Stimulated activated CD4-positive, alpha-beta T cell treated with anti-CD3 and anti-CD28 coated beads, Interleukin-1b, Interleukin-23, amount 100 ng/mL, for 24 hours (primary cell): Measurements from ENCODE around the gene CEND1.

Source experiments
- DNase-seq, 4 experiments: peaks; one replicate each; pipeline ENCODE4 v3.0.0-alpha.2; 2020; ENCODE audit warnings: low read depth in 4 of 4, low spot score in 1 of 4

Gene CEND1

DNA sequence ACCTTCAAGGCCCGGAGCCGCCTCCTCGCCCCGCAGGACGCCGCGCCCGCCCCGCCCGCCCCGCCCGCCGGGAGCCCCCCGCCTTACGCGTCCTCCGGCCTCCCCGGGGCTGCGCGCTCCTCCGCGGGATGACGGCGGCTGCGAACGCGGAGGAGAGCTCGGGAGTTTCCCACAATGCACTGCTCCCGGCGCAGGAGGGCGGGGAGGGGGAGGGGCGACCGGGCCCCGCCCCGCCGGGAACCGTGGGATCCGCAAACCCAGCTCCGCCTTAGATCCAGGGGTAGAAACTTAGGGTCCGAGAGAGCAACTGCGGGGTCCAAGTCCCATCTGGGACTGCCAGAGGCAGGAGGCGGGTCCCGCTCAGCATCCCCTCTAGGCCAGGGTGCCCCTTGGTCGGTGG lies at the start of gene CEND1:
CEND1 (minus strand) TSS at position 148 of the 400 bp plus-strand sequence. CDS start 1,514 bp downstream, outside the sequence.
- peak in 1 of 4 experiments; percentile 55 for DNase-seq

DNA sequence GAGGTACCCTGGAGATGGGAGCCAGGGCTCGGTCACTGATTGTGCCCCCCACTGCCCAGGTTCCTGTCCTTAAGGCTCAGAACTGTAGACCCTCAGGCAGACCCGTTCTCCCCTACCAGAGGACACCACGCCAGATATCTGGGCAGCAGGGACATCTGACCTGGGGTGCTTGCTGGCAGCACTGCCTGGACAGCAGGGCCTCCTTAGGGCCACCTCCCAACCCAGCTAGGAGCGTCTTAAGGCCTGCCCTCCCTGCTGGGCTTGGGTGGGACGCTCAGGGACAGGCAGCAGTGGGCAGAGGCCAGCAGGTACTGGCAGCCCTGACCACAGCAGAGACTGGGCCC lies 49.4 kb upstream of the CEND1 start:
- no peak for DNase-seq

DNA sequence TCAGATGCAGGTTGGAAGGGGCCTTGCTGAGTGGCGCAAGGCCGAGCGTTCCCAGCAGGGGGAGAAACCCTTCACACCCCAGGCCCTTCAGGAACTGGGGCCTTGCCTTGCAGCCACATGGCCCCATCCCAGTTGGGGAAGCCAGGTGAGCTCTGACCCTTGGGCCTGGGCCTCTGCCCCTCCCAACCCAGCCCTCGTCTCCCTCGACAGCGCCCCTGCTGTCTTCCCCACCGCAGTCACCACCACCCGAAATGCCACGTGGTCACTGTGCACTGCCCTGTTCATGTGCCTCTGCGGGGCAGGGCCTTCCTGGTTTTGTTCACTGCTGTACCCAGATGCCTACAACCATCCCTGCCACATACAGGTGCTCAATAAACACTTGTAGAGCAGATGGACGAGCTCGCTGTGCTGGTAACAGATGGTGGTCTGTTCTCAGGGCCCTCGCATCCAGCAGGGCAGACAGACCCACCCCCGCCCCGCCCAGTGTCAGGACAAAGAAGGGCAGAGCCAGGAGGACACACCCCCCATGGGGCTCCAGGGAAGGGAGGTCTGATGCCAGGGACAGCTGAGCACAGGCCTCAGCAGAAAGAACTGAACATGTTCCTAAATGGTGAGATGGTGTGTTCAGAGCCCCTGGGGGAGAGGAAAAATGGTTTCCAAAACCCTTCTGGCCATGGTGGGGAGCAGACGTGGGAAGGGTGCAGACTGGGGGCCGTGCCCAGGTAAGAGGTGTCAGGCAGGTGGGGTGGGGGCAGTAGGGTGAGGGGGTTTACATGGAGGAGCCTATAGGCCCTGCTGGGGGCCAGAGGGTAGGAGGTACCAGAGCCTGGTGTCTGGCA lies 48.8 kb upstream of the CEND1 start:
- DNase-seq = no peak

DNA sequence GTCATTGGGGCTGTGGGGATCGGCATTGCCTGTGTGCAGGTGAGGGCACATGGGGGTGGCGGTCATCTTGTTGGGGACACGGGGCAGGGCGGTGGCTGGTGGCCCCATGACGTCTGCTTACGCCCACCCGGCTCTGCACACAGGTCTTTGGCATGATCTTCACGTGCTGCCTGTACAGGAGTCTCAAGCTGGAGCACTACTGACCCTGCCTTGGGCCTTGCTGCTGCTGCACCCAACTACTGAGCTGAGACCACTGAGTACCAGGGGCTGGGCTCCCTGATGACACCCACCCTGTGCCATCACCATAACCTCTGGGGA lies 48.1 kb upstream of the CEND1 start:
- DNase-seq = no peak

DNA sequence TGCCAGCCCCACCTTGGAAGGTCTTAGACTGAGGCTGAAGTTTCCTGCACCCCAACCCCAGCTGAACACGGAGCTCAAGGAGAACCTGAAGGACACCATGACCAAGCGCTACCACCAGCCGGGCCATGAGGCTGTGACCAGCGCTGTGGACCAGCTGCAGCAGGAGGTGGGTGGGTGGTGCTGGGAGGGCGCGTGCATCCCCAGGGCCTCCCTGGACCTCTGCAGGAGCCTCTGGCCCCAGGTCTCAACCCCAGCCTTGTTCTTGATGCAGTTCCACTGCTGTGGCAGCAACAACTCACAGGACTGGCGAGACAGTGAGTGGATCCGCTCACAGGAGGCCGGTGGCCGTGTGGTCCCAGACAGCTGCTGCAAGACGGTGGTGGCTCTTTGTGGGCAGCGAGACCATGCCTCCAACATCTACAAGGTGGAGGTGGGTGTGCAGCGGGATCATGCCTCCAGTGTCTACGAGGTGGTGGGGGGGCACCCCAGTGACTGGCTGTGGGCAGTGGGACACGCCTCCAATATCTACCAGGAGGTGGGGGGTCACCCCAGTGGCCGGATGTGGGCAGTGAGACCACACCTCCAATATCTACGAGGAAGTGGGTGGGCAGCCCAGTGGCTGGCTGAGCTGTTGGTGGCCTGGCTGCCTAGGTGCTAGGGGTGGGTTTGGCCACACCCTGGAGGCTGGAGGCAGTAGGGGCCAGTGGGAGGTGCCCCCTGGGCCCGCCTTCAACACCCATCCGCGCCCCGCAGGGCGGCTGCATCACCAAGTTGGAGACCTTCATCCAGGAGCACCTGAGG lies 47.5 kb upstream of the CEND1 start:
- no peak for DNase-seq

DNA sequence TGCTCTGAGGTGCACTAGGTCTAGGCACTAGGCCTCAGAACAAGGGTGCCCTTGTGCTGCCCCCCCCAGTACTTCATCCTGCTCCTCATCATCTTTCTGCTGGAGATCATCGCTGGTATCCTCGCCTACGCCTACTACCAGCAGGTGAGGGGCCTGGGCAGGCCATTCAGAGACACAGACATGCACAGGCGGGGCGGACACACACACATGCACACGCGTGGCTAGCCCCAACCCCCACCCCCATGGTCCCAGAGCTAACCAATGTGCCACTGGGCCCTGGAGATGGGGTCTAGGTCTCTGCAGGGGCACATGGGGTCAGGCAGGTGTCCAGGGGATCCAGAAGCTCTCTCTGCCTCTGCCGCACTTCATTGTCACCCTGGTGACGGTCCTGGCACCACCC lies 46.8 kb upstream of the CEND1 start:
- no peak for DNase-seq

DNA sequence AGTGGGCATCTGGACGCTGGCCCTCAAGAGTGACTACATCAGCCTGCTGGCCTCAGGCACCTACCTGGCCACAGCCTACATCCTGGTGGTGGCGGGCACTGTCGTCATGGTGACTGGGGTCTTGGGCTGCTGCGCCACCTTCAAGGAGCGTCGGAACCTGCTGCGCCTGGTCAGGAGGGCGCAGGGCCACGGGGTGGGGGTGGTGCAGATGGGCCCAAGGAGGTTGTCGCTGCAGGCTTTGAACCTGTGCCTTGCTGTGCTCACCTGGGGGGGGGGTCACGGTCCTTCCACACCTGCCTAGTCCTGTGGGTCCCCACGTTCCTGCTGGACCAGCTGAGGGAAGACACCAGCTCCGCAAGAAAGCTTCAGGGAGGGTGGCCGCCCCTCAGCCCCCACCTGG lies 46.4 kb upstream of the CEND1 start:
- no peak for DNase-seq

DNA sequence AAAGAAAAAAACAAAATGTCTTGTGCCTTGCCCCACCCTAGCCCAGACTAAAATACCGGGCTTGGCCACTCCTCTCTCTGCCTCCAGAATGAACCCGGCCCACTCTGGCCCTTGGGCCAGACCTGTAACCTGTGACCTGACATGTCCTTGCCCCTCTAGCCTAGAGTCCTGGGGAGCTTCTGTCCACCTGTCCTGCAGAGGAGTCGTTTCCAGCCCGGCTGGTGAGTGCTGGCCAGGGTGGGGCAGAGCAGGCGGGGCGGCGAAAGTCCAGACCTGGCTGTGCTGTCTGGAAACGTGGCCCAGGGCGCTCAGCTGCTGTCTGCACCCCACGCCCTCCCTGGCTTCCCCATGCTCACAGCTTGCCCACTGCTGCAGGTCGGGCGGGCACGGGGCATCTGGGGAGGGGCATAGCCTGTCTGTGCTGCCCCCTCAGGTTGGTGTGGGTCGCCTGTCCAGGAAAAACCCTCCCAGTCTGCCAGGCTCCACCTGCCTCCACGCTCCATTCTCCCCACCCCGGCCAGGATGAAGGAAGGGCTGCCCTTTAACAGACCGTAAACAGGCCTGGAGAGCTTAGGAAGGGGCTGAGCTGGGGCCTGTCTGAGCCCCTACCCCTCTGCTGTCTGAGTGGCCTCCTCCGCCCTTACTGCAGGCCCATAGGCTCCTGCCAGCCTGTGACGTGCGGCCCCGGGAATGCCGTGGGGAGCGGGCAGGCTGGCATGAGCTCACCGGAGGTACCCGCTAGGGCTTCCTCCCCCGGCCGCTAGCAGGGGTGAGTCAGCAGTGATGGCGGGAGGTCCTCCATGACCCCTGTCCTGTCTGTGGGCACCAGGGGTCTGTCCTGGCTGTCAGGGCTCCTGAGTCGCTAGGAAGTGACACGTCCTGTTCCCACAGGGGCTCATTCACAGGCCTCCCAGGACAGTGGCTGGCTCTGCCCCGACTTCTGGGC lies 44.8 kb upstream of the CEND1 start:
- no peak for DNase-seq

DNA sequence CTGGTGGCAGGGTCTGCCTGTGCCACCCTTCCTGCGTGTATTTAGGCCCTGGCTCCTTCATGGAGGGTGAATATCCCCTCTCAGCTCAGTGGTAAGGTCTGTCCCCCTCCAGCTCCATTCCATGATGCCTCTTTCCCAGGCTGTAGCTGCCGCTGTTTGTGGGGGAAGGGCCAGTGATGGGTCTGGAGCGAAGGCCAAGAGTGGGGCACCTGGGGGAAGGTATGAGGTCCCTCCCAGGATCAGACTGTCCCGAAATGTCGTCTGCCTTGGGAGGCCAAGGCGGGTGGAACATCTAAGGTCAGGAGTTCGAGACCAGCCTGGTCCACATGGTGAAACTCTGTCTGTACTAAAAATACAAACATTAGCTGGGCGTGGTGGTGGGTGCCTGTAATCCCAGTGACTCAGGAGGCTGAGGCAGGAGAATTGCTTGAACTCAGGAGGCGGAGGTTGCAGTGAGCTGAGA lies 44.0 kb upstream of the CEND1 start:
- DNase-seq = no peak

DNA sequence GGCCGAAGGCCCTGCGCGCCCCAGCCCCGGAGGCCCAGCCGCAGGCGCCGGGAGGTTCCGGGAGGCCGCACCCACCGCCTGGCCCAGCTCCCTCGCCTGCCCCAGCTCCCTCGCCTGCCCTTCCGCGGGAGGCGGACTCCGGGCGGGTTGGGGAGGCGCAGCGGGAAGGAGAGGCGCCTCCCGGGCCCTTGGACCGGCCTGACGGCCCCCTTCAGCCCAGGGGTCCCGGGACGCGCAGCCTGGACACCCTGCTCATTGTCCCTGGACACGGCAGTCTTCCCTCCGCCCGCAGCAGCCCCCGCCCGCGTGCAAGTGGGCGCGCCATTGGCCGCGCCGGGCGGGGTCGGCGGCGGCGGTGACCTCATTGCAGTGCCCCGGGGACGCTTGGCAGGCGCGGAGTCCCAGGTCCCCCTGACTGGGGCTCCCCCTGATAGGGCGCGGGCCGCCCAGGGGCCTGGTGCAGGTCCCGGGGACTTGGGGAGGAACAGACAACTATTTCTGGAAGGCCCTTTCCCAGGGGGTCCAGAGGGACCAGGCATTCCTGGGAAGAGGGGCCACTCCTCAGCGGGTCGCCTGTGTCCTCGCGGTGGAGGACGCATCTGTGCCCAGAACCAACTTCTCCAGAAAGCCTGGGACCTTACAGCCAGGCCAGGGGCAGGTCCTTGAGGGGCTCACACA lies 43.4 kb upstream of the CEND1 start:
- DNase-seq = no peak

DNA sequence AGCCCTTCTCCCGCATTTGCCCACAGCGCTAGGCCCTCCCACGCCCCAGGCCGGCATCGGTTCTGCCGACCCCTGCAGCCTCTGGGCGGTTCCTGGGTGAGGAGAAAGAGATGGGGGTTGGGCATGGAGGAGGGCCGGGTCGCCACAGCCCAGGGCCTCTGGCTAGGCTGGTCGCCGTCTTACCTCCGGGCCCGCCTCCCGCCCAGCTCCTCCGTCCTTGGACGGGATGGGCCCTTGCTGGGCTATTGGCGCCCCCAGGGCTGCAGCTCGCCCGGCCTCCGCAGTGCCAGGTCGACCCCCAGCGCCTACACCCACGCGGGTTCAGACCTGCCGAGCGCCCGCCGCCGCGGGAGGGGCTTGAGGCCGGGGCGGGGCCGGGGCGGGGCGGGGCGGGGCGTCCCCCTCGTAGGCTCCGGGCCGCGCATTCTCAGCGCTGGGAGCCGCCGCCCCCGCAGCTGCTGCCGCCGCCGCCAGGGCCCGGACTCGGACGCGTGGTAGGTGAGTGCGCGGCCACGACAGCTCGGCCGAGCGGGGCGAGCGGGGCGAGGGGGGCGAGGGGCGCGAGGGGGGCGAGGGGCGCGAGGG lies 42.7 kb upstream of the CEND1 start, which contains the start of gene CD151:
CD151 (plus strand) TSS at position 424 of the 585 bp plus-strand sequence. CDS start 3,118 bp downstream, outside the sequence.
- peak in 1 of 4 experiments; percentile 36 for DNase-seq

DNA sequence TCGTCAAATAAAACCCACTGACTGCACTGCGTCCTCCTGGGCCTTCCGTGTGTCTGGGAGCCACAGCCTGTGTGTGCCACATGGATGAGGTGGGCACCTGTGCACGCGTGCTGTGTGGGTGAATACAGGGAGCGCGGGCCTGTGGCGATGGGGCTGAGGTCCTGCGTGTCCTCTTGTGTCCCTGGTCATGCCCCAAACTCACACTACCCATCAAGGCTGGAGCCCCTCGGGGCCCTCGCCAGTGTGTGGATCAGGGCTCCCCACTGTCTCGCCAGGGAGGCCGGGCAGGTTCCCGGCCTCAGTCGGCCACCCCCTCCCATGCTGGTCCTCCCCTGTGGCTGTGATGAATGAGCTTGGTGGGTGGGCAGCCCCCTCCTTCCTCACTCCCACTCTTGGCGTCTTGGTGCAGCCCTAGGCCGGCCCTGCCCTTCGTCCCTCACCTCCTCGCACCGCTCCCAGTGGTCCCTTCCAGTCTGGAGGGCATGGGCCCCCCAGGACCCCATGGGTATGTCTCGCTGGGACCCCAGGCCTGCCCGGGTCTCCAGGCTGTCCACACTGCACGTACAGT lies 42.2 kb upstream of the CEND1 start:
- no peak for DNase-seq

DNA sequence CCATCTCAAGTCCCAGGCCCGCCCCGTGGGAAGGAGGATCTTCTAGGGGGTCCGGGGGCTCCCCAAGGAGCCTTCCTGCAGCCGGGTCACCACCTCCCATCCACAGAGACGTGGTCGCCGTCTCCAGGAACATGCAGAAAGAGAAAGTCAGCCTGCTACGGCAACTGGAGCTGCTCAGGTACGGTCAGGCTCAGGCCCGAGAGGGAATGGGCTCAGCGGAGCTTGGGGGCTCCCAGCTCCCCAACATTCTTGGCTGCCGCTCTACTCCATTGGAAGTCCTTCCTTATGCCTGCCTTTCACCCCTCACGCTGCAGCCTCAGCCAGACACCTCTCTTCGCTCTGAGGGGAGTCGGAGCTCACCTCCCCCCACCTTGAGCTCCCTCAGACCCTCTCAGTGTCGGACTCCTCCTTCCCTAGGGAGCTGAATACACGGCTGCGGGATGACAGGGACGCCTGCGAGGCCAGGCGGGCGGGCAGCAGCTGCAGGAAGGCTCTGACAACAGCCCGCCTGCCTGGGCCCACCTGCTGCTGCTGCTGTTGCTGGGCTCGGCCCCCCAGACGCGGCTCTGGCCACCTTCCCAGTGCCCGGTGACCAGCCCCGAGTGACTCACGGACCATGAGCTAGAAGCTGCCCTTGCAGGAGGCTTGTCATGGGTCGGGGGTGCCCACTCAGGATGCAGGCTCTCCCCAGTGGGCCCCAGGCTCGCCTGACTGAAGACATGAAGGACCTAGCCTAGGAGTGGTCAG lies 41.4 kb upstream of the CEND1 start:
- DNase-seq = no peak

DNA sequence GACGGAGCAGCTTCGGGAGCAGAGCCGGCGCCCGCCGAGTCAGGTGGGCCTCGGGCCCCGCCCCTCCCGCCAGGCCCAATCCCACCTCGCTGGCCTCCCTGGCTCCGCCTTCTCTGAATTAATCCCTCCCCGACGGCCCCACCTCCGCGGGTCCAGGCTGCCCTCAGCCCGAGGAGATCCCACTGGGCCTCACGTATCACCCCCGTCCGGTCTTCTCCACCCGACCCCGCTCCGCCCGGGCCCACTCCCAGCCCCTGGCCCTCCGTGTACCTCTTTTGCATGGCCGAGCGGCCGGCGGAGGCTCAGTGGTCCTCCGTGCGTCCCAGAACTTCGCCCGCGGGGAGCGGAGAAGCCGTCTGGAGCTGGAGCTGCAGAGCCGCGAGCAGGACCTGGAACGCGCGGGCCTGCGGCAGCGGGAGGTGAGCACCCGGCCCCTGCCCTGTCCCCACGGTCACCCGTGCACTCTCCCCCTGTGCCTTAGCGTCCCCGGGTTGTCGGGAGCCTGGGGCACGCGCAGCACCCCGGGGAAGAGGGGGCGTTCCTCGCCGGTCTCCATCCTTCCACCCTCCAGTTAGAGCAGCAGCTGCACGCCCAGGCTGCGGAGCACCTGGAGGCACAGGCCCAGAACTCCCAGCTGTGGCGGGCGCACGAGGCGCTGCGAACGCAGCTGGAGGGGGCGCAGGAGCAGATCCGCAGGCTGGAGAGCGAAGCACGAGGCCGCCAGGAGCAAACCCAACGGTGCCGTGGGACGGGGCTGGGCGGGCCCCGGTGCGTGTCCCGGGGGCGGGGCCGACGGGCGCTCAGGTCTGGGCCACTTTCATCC lies 40.6 kb upstream of the CEND1 start:
- DNase-seq = peak in 1 of 4 experiments; percentile 55

DNA sequence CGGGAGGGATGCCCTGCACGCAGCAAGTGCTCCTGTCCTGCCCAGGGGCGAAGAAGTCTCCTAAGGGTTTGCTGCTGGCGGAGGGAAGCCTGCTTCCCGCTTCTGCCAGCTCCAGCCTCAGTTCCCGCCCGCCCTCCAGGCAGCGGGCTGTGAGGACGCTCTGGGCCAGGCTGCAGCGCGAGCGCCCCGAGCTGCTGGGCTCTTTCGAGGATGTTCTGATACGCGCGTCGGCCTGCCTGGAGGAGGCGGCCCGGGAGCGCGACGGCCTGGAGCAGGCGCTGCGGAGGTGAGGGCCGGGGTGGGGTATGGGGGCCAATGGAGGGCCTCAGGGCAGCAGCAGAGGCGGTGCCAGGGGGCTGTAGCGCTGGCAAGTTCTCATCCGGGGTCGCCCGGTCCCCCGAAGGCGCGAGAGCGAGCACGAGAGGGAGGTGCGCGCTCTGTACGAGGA lies 40.0 kb upstream of the CEND1 start:
- DNase-seq = no peak

DNA sequence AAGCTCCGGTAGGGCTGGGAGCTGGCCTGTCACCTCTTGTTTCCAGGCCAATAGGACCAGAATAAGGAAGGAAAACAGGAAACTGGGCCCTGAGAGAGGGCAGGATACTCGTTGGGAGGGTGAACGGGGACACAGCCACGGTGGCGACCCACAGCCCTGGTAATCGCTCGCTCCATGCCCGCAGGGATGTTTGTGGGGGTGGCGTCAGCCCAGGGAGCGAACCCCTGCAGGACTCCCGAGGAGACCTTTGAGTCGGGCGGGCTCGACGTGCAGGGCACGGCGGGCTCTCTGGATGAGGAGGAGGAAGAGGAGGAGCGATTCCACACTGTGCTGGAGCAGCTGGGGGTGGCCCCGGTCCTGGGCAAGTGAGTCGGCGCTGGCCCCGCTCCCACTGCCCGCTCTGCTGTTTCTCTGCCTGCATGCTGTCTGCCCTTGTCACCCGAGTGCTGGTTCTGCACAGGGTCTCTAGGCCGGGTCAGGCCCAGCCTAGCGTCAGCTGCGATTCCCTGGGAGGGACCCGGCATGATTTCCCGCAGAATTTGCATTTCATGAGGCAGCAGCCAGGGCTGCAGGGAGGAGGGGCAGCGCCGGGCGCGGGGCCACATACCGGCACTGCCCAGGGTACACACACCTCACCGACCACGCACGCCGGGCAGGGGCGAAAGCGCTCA lies 39.4 kb upstream of the CEND1 start:
- no peak for DNase-seq

DNA sequence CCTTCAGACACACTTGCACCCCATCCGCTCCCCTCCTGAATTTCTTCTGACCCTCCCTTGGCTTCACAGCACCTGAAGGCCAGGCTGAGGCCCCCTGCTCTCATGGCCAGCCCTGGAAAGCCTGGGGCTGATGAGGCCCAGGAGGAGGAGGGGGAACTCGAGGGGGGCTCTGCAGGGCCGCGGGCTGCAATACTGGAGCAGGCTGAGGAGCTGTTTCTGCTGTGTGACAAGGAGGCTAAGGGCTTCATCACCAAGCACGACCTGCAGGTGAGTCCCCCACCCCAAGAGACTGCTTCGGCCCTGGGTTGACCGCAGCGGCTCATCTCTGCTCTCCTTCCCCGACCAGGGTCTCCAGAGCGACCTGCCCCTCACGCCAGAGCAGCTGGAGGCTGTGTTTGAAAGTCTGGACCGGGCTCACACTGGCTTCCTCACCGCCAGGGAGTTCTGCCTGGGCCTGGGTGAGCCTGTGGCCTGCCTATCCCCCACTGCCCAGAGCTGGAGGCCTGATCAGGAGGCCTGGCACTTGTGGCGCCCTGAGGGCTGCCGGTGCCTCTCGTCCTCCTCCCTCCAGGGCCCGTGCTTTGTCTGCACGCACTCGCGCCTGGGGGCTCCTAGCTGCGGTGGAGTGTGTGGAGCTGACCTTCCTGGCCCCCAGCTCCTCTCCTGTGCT lies 38.8 kb upstream of the CEND1 start:
- DNase-seq = no peak
